KMS-11 (cell line): ENCODE measurements around the gene ATG10.

ENCODE experiments used
- H2AFZ ChIP-seq: fragments of 200-600 bp; sonication (generic); 2 replicates; pipeline ENCODE4 v1.6.1; 2016; ENCODE audit warnings: antibody characterized with exemption, mixed run types, low read depth
- H3K27ac ChIP-seq: fragments of 200-600 bp; sonication (generic); 2 replicates; pipeline ENCODE4 v1.6.1; 2016; ENCODE audit warnings: mild to moderate bottlenecking, mixed run types
- H3K27me3 ChIP-seq: fragments of 200-600 bp; sonication (generic); 2 replicates; pipeline ENCODE4 v1.6.1; 2017; ENCODE audit warnings: mild to moderate bottlenecking, low read depth, mixed run types, moderate library complexity; ENCODE audit not compliant: insufficient read depth
- H3K36me3 ChIP-seq: fragments of 200-600 bp; sonication (generic); 2 replicates; pipeline ENCODE4 v1.6.1; 2017; ENCODE audit warnings: mild to moderate bottlenecking, mixed run types; ENCODE audit not compliant: insufficient read depth
- H3K4me1 ChIP-seq: fragments of 200-600 bp; sonication (generic); 2 replicates; pipeline ENCODE4 v1.6.1; 2016; ENCODE audit warnings: mild to moderate bottlenecking, low read depth, mixed run types; ENCODE audit not compliant: poor library complexity, severe bottlenecking
- H3K4me2 ChIP-seq: fragments of 200-600 bp; sonication (generic); 2 replicates; pipeline ENCODE4 v1.7.0; 2016; ENCODE audit warnings: mild to moderate bottlenecking, mixed run types
- H3K4me3 ChIP-seq: fragments of 200-600 bp; sonication (generic); IDR thresholded peaks from 2 replicates; pipeline ENCODE4 v1.6.1; 2017; ENCODE audit warnings: low read depth, low read length, mixed read lengths; ENCODE audit not compliant: insufficient read depth
- H3K79me2 ChIP-seq: fragments of 200-600 bp; sonication (generic); 2 replicates; pipeline ENCODE4 v1.6.1; 2016; ENCODE audit warnings: low read depth, mixed run types; ENCODE audit not compliant: insufficient read depth
- H3K9ac ChIP-seq: fragments of 200-600 bp; sonication (generic); 2 replicates; pipeline ENCODE4 v1.6.1; 2016; ENCODE audit warnings: mild to moderate bottlenecking, mixed run types
- H4K20me1 ChIP-seq: fragments of 200-600 bp; sonication (generic); 2 replicates; pipeline ENCODE4 v1.6.1; 2016; ENCODE audit warnings: mild to moderate bottlenecking, mixed run types; ENCODE audit not compliant: insufficient read depth
- CTCF ChIP-seq: fragments of 200-600 bp; sonication (generic); conservative IDR thresholded peaks from 2 replicates; pipeline ENCODE4 v1.6.1; 2017; ENCODE audit warnings: low read depth, mild to moderate bottlenecking, antibody characterized with exemption, low read length, moderate library complexity, mixed read lengths

ATG10 gene

GRCh38 chr5:81986126-81986525 lies 14.3 kb downstream of the ATG10 start:
- no peak overlapping the region for H2AFZ ChIP-seq
- no peaks in the 10 kb centered on the region for H4K20me1 ChIP-seq
- no peaks in the 10 kb centered on the region for H3K27me3 ChIP-seq
- H3K4me2 ChIP-seq = no peak overlapping the region
- H3K36me3 ChIP-seq = no peaks in the 10 kb centered on the region
- H3K4me3 ChIP-seq = no peak overlapping the region
- no peaks in the 10 kb centered on the region for H3K79me2 ChIP-seq
- no peaks in the 10 kb centered on the region for H3K4me1 ChIP-seq
- H3K9ac ChIP-seq = no peak overlapping the region
- TF ChIP-seq CTCF = no peak
- no peak overlapping the region for H3K27ac ChIP-seq

GRCh38 chr5:81989204-81989603 lies 17.4 kb downstream of the ATG10 start:
- H3K4me3 ChIP-seq = no peak overlapping the region
- no peak overlapping the region for H3K9ac ChIP-seq
- no peaks in the 10 kb centered on the region for H4K20me1 ChIP-seq
- H3K36me3 ChIP-seq = no peaks in the 10 kb centered on the region
- H3K27me3 ChIP-seq = no peaks in the 10 kb centered on the region
- no peaks in the 10 kb centered on the region for H3K4me1 ChIP-seq
- H3K27ac ChIP-seq = no peak overlapping the region
- H3K79me2 ChIP-seq = no peaks in the 10 kb centered on the region
- no peak for TF ChIP-seq CTCF
- H2AFZ ChIP-seq = no peak overlapping the region
- no peak overlapping the region for H3K4me2 ChIP-seq

- TF ChIP-seq CTCF = no peak
- Histone ChIP-seq H3K9ac (no peak overlapping the region), H4K20me1 (no peaks in the 10 kb centered on the region), H3K27me3 (no peaks in the 10 kb centered on the region), H3K36me3 (no peaks in the 10 kb centered on the region), H3K4me3 (no peak overlapping the region), H2AFZ (no peak overlapping the region), H3K27ac (no peak overlapping the region), H3K4me1 (peaks cover 12% of the 10 kb centered on the region), H3K79me2 (no peaks in the 10 kb centered on the region), H3K4me2 (no peak overlapping the region)
Measured at GRCh38 chr5:81994679-81995078, 22.9 kb downstream of the ATG10 start.

GRCh38 chr5:81995407-81995806 lies 23.6 kb downstream of the ATG10 start:
- Histone ChIP-seq H3K4me1 (peaks cover 12% of the 10 kb centered on the region), H3K79me2 (no peaks in the 10 kb centered on the region), H3K36me3 (no peaks in the 10 kb centered on the region), H3K4me2 (no peak overlapping the region; the same call in 1 of the 2 replicates), H3K9ac (no peak overlapping the region), H3K4me3 (no peak overlapping the region), H4K20me1 (no peaks in the 10 kb centered on the region), H3K27me3 (no peaks in the 10 kb centered on the region), H3K27ac (no peak overlapping the region), H2AFZ (no peak overlapping the region)
- TF ChIP-seq CTCF = no peak
